Tibial nerve (tissue), 4 donors: ENCODE data around the gene SMIM27. TPM values are rescaled to one million over a fixed set of nuclear protein-coding genes. Genes with fewer than 3 reads are reported as not detected.
"Not testable (repeated sequence)": the region's sequence is repeated elsewhere in the genome, so short reads cannot be mapped to it uniquely, and the experiment has no call there.

Experiments
- DNase-seq, 2 donors: peaks; one replicate each; pipeline ENCODE4 v3.0.0-alpha.2; 2019; ENCODE audit warnings: low spot score in 2 of 2
- H3K27ac ChIP-seq, 4 donors: fragments of 200-600 bp; sonication (generic) in 3 of 4; one replicate each; pipeline ENCODE4 v1.5.1; 2017 to 2019; ENCODE audit warnings: mild to moderate bottlenecking in 1 of 4
- H3K27me3 ChIP-seq, 2 donors: fragments of 200-600 bp; sonication (generic) in 1 of 2; one replicate each; pipeline versions ENCODE4 v1.5.1 to v1.6.0; 2017 to 2019
- H3K36me3 ChIP-seq, 3 donors: fragments of 200-600 bp; sonication (generic); one replicate each; pipeline ENCODE4 v1.5.1; 2018 to 2019
- H3K4me1 ChIP-seq, 4 donors: fragments of 200-600 bp; sonication (generic) in 3 of 4; one replicate each; pipeline ENCODE4 v1.5.1; 2017 to 2019
- H3K4me3 ChIP-seq, 4 donors: fragments of 200-600 bp; sonication (generic) in 3 of 4; one replicate each; pipeline ENCODE4 v1.5.1; 2017 to 2019; ENCODE audit warnings: mild to moderate bottlenecking in 1 of 4, moderate library complexity in 1 of 4
- H3K9me3 ChIP-seq, 4 donors: fragments of 200-600 bp; sonication (generic) in 3 of 4; one replicate each; pipeline ENCODE4 v1.5.1; 2017 to 2019
- CTCF ChIP-seq, 5 experiments: fragments of 200-600 bp in 3 of 5; fragments of 450-650 bp in 2 of 5; sonication (generic) in 3 of 5; IDR thresholded peaks; one replicate each; pipeline ENCODE4 v1.5.1; 2016 to 2019; ENCODE audit warnings: antibody characterized with exemption in 5 of 5, mild to moderate bottlenecking in 3 of 5, moderate library complexity in 2 of 5
- EP300 ChIP-seq, 2 donors: sonication (generic); formaldehyde crosslinking; IDR thresholded peaks; one replicate each; pipeline ENCODE4 v1.6.1; 2017; ENCODE audit warnings: antibody characterized with exemption in 2 of 2, mild to moderate bottlenecking in 1 of 2
- POLR2A ChIP-seq, 2 donors: fragments of 450-650 bp; IDR thresholded peaks; one replicate each; pipeline ENCODE4 v1.6.1; 2017; ENCODE audit warnings: antibody characterized with exemption in 2 of 2, mild to moderate bottlenecking in 2 of 2, moderate library complexity in 2 of 2
- WGBS, 2 donors: methylation state at CpG; one replicate each; pipeline ENCODE4 v1.1.5; 2018; 5-methylcytosine and 5-hydroxymethylcytosine counted together
- total RNA-seq, 4 donors: library from RNA; depleted of rRNA; stranded (reverse); fragments of >200 nt; gene quantifications; one replicate each; pipeline ENCODE4 v1.1.0, GENCODE V29; 2016

Gene SMIM27
- total RNA-seq, 4 donors from 2014 or later: 5.3 to 18.1 (median 6.8) TPM

DNA sequence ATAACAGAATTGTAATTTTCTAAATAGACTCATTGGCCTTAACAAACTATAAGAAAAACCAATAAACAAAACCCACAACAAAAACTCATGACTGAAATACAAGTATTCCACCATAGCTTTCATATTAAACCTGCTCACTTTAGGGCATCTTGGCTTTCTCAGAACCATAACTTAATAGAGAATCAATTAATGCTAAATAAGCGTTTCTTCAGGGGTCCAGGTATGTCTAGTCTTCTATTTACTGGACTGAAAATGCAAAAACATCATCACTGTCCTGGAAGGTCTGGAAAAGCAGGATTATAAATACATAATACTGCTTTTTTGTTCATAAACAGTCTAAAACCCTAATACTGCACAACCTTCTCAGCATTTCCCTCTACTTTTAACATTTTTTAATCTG lies 6.2 kb upstream of the SMIM27 start:
- TF ChIP-seq CTCF (IDR thresholded peaks at IDR 0.05): no peak
- no peak for TF ChIP-seq POLR2A (IDR thresholded peaks at IDR 0.05)
- no peak for TF ChIP-seq EP300 (IDR thresholded peaks at IDR 0.05)
- DNase-seq: no peak
- Histone ChIP-seq H3K9me3 (no peaks in the 10 kb centered on the region), H3K27ac (no peak overlapping the region), H3K27me3 (no peaks in the 10 kb centered on the region), H3K4me1 (peaks cover 0 to 23% (median 6%) of the 10 kb centered on the region in 4 donors), H3K4me3 (no peak overlapping the region), H3K36me3 (peaks cover 0 to 42% (median 3%) of the 10 kb centered on the region in 3 donors)
- WGBS, 2 donors: 86 to 89% methylated on average over 1 of the region's 1 CpG

DNA sequence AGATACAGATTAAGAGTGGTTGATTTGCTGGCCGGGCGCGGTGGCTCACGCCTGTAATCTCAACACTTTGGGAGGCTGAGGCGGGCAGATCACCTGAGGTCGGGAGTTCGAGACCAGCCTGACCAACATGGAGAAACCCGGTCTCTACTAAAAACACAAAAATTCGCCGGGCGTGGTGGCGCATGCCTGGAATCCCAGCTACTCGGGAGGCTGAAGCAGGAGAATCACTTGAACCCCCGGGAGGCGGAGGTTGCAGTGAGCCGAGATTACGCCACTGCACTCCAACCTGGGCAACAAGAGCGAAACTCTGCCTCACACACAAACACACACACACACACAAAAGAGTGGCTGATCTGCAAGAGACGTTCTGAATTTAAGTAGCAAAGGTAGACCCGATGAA lies 3.9 kb upstream of the SMIM27 start:
- not testable (repeated sequence) for H3K27me3 ChIP-seq, H3K4me3 ChIP-seq, H3K27ac ChIP-seq, H3K9me3 ChIP-seq, DNase-seq
- WGBS, 2 donors: 97 to 98% methylated on average over 20 of the region's 20 CpGs
- H3K36me3 ChIP-seq: peaks cover 0 to 21% (median 0%) of the 10 kb centered on the region in 3 donors
- peaks cover 0 to 29% (median 9%) of the 10 kb centered on the region in 4 donors for H3K4me1 ChIP-seq

DNA sequence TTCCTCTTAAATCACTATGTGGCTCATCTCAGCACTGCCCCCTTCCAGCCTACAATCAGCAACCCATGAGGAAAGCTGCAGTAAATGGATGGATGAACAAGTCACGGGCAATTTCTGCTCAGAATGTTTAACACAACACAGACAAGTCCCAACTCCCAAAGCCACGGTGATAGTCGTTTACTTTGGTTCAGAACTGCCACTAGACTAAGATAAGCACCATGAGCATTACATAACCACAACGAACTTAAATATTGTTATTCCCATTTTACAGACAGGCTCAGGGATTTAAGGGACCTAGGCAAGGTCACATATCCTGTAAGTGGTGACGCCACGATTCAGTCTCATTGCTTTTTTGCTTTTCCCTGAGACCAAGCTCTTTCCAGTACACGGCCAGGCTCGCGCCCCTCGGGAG lies 2.0 kb upstream of the SMIM27 start:
- TF ChIP-seq EP300 (IDR thresholded peaks at IDR 0.05) (no peak), POLR2A (IDR thresholded peaks at IDR 0.05) (no peak), CTCF (IDR thresholded peaks at IDR 0.05) (no peak)
- peak overlapping the region; percentile 91 to 97 (median 96) for H3K27ac ChIP-seq
- H3K36me3 ChIP-seq: peaks cover 0 to 10% (median 0%) of the 10 kb centered on the region in 3 donors
- H3K9me3 ChIP-seq: no peaks in the 10 kb centered on the region
- peak overlapping the region; percentile 60 to 88 (median 72) for H3K4me3 ChIP-seq
- DNase-seq: no peak
- H3K4me1 ChIP-seq: peaks cover 0 to 37% (median 9%) of the 10 kb centered on the region in 4 donors
- WGBS, 2 donors: 1 to 3% methylated on average over 10 of the region's 10 CpGs
- no peaks in the 10 kb centered on the region for H3K27me3 ChIP-seq

GRCh38 chr9:32550562-32551275 lies 1.4 kb upstream of the SMIM27 start:
- peak overlapping the region; percentile 91 to 97 (median 96) for H3K27ac ChIP-seq
- peaks cover 0 to 32% (median 9%) of the 10 kb centered on the region in 4 donors for H3K4me1 ChIP-seq
- TF ChIP-seq CTCF (IDR thresholded peaks at IDR 0.05) (peak in 1 of 5 experiments; percentile 26), EP300 (IDR thresholded peaks at IDR 0.05) (peak; percentile 78 to 92), POLR2A (IDR thresholded peaks at IDR 0.05) (peak; percentile 33 to 83)
- peaks cover 0 to 10% (median 0%) of the 10 kb centered on the region in 3 donors for H3K36me3 ChIP-seq
- peak; percentile 83 to 90 for DNase-seq
- H3K9me3 ChIP-seq: no peaks in the 10 kb centered on the region
- peak overlapping the region; percentile 60 to 88 (median 72) for H3K4me3 ChIP-seq
- WGBS, 2 donors: 1% methylated on average over 21 to 36 of the region's 75 CpGs
- no peaks in the 10 kb centered on the region for H3K27me3 ChIP-seq

- Histone ChIP-seq H3K4me1 (peaks cover 0 to 32% (median 9%) of the 10 kb centered on the region in 4 donors), H3K36me3 (peaks cover 0 to 10% (median 0%) of the 10 kb centered on the region in 3 donors), H3K27me3 (no peaks in the 10 kb centered on the region), H3K4me3 (peak overlapping the region; percentile 60 to 88 (median 72)), H3K27ac (peak overlapping the region; percentile 91 to 97 (median 96)), H3K9me3 (no peaks in the 10 kb centered on the region)
- 1% methylated on average over 36 of the region's 36 CpGs for WGBS, 2 donors
- DNase-seq: peak in 1 of 2 donors; percentile 30
- TF ChIP-seq CTCF (IDR thresholded peaks at IDR 0.05) (no peak), POLR2A (IDR thresholded peaks at IDR 0.05) (peak in 1 of 2 donors; percentile 22), EP300 (IDR thresholded peaks at IDR 0.05) (no peak)
These were observed 663 bp upstream of the SMIM27 start for GRCh38 chr9:32551276-32552051.
